VCaP (cell line): ENCODE measurements around the gene ERC1.
A peak's percentile ranks its signal among the peaks of the same experiment; 100 is the strongest.

Experiments
- H3K27ac ChIP-seq: fragments of 450-650 bp; 2 replicates; pipeline ENCODE4 v1.5.1; 2017
- CTCF ChIP-seq: fragments of 450-650 bp; conservative IDR thresholded peaks from 2 replicates; pipeline ENCODE4 v1.5.1; 2017; ENCODE audit warnings: mild to moderate bottlenecking, moderate library complexity

ERC1 gene

GRCh38 chr12:981176-981828, 9.7 kb upstream of the ERC1 start:
- H3K27ac ChIP-seq: no peak overlapping the region
- no peak for TF ChIP-seq CTCF

GRCh38 chr12:981961-982360, 9.1 kb upstream of the ERC1 start:
- no peak overlapping the region for H3K27ac ChIP-seq
- TF ChIP-seq CTCF: no peak

- no peak for TF ChIP-seq CTCF
- H3K27ac ChIP-seq: peak overlapping the region; percentile 99
Measured at GRCh38 chr12:988646-989045, 2.4 kb upstream of the ERC1 start.

- TF ChIP-seq CTCF: no peak
- peak overlapping the region; percentile 99 for H3K27ac ChIP-seq
Measured at GRCh38 chr12:989051-989450, 2.0 kb upstream of the ERC1 start.

GRCh38 chr12:989751-990660, 1.0 kb upstream of the ERC1 start:
- TF ChIP-seq CTCF: no peak
- H3K27ac ChIP-seq: peak overlapping the region; percentile 99

GRCh38 chr12:991350-992333, 619 bp downstream of the ERC1 start:
- H3K27ac ChIP-seq: peak overlapping the region; percentile 99

More at GRCh38 chr12:991350-992333, 619 bp downstream of the ERC1 start:
- TF ChIP-seq CTCF: no peak; the same call in 1 of the 2 replicates
